RWPE2 (cell line): ENCODE results near the gene LHX3.

Experiments used
- ATAC-seq: fragments of 200-7000 bp; cut with Tn5 transposase; 3 replicates; pipeline ENCODE4 v1.9.1; 2021; ENCODE audit warnings: low read depth
- DNase-seq: peaks from one replicate; pipeline ENCODE4 v3.0.0-alpha.2; 2020; ENCODE audit warnings: low spot score
- H3K27ac ChIP-seq: fragments of 450-650 bp; 2 replicates; pipeline ENCODE4 v1.5.1; 2017; ENCODE audit warnings: mild to moderate bottlenecking; ENCODE audit not compliant: poor library complexity, severe bottlenecking
- H3K27me3 ChIP-seq: fragments of 250-450 bp; sonication (Bioruptor Pico); 2 replicates; pipeline ENCODE4 v1.5.1; 2021; ENCODE audit warnings: mild to moderate bottlenecking, moderate library complexity; ENCODE audit not compliant: insufficient read depth, poor library complexity, severe bottlenecking
- H3K36me3 ChIP-seq: fragments of 250-450 bp; sonication (Bioruptor Pico); 2 replicates; pipeline ENCODE4 v1.5.1; 2020; ENCODE audit warnings: low read depth, mild to moderate bottlenecking, moderate library complexity
- H3K4me1 ChIP-seq: fragments of 250-450 bp; sonication (Bioruptor Pico); 2 replicates; pipeline ENCODE4 v1.5.1; 2021; ENCODE audit warnings: mild to moderate bottlenecking, moderate library complexity; ENCODE audit not compliant: insufficient read depth, poor library complexity, severe bottlenecking
- H3K4me3 ChIP-seq: fragments of 250-450 bp; sonication (Bioruptor Pico); 2 replicates; pipeline ENCODE4 v1.5.1; 2021; ENCODE audit warnings: mild to moderate bottlenecking, moderate library complexity; ENCODE audit not compliant: severe bottlenecking
- H3K9me3 ChIP-seq: fragments of 250-450 bp; sonication (Bioruptor Pico); 2 replicates; pipeline ENCODE4 v1.5.1; 2021; ENCODE audit warnings: mild to moderate bottlenecking, moderate library complexity; ENCODE audit not compliant: severe bottlenecking
- TF ChIP-seq, protein P1 (sequence below): fragments of 450-650 bp; IDR thresholded peaks from one replicate; pipeline ENCODE4 v1.5.1; 2017; ENCODE audit warnings: mild to moderate bottlenecking, moderate library complexity; ENCODE audit not compliant: poor library complexity, severe bottlenecking

The LHX3 gene

DNA sequence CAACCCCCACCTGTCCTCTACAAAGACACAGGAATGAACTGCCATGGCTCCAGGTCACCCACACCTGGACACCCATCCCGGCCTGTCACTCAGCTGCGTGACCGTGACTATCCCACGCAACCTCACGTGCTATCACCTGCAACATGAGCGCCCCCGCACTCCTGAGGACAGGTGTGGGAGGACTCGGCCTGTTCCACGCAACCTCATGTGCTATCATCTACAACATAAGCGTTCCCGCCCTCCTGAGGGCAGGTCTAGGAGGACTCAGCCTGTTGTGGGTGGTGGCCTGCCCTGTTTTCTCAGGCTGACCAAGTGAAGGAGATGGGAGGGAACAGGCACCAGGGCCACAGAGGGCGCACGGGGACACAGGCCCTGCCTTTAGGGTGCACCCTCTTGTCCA is 36.6 kb upstream of the LHX3 start:
- Histone ChIP-seq H3K27me3 (no peaks in the 10 kb centered on the region), H3K4me3 (no peak overlapping the region), H3K9me3 (no peaks in the 10 kb centered on the region), H3K4me1 (peaks cover 9% of the 10 kb centered on the region), H3K36me3 (no peaks in the 10 kb centered on the region), H3K27ac (no peak overlapping the region)
- ATAC-seq (no peak), DNase-seq (no peak)
- TF ChIP-seq, protein P1, sequence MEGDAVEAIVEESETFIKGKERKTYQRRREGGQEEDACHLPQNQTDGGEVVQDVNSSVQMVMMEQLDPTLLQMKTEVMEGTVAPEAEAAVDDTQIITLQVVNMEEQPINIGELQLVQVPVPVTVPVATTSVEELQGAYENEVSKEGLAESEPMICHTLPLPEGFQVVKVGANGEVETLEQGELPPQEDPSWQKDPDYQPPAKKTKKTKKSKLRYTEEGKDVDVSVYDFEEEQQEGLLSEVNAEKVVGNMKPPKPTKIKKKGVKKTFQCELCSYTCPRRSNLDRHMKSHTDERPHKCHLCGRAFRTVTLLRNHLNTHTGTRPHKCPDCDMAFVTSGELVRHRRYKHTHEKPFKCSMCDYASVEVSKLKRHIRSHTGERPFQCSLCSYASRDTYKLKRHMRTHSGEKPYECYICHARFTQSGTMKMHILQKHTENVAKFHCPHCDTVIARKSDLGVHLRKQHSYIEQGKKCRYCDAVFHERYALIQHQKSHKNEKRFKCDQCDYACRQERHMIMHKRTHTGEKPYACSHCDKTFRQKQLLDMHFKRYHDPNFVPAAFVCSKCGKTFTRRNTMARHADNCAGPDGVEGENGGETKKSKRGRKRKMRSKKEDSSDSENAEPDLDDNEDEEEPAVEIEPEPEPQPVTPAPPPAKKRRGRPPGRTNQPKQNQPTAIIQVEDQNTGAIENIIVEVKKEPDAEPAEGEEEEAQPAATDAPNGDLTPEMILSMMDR = no peak

DNA sequence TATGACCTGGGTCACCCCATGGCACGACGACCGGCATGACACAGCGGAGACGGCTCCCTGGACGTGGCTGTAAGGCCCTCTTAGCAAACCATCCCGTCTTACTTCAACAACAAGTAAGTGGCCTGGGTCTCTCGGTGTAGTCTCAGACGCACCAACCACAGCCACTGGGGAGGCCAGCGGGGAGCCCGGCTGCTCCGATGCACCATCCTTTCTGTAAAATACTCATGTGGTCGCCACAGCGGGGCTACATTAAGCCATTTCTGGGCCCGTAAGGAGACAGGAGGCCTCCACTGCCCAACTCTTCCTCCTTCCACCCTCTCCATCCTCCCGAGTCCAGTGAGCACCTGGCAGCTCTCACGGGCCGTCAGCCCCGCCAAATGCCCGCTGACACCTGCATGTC is 36.0 kb upstream of the LHX3 start:
- Histone ChIP-seq H3K4me1 (peaks cover 9% of the 10 kb centered on the region), H3K9me3 (no peaks in the 10 kb centered on the region), H3K27me3 (no peaks in the 10 kb centered on the region), H3K27ac (no peak overlapping the region), H3K4me3 (no peak overlapping the region), H3K36me3 (no peaks in the 10 kb centered on the region)
- TF ChIP-seq, protein P1 = no peak
- DNase-seq (no peak), ATAC-seq (no peak)

DNA sequence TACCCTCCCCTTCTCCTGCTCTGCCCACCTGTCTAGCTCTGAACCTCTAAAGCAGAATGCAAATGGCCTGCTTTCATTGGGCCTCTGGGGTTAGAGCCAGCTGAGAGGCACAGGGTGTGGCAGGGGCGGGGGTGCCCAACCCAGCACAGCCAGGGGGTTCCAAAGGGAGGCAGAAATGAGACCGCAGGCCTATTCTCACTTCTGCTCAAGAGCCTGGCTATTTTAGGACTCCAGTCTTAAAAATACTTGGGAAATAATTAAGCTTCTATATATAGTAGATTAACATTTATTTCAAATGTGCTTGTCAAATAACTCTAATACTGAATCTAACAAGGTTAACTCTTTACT is 35.0 kb upstream of the LHX3 start:
- ATAC-seq (no peak), DNase-seq (no peak)
- H3K36me3 ChIP-seq = no peaks in the 10 kb centered on the region
- H3K27ac ChIP-seq = no peak overlapping the region
- TF ChIP-seq, protein P1 = no peak
- H3K4me3 ChIP-seq = no peak overlapping the region
- H3K4me1 ChIP-seq = peaks cover 9% of the 10 kb centered on the region
- no peaks in the 10 kb centered on the region for H3K27me3 ChIP-seq
- H3K9me3 ChIP-seq = no peaks in the 10 kb centered on the region

DNA sequence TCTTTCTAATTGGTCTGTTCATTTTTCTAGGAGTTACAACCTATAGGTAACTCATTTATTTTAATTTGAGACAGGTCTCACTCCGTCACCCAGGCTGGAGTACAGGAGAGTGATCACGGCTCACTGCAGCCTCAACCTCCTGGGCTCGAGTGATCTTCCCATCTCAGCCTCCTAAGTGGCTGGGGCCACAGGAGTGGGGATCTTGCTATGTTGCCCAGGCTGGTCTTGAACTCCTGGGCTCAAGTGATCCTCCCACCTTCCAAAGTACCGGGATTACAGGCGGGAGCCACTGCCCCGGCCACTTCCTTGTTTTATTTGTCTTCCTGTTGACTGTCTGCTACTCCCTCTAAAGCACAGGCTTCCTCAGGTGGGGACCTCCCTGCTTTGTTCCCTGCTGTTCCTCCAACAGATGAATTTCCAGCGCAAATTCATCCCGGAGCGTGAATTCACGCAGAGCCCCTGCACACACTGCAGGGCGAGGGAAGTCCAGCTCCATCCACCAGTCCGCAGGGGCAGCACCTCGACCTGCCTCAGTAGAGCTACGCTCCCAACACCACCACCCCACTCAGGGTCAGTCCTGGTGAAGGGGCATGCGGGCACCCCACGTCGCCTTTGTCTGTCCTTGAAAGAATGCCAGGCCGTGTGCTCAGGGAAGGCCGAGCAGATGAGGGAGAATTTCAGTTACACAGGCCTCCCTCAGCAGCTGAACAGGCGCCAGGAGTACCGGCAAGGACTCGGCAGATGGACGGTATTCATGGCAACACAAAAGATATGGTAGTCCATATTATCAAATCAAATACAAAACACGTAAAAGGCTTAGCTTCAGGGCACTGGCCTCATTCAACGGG is 34.4 kb upstream of the LHX3 start:
- Histone ChIP-seq H3K4me1 (peaks cover 4% of the 10 kb centered on the region), H3K4me3 (no peak overlapping the region), H3K27me3 (no peaks in the 10 kb centered on the region), H3K27ac (no peak overlapping the region), H3K9me3 (no peaks in the 10 kb centered on the region), H3K36me3 (no peaks in the 10 kb centered on the region)
- no peak for DNase-seq
- no peak for ATAC-seq
- TF ChIP-seq, protein P1 = no peak

DNA sequence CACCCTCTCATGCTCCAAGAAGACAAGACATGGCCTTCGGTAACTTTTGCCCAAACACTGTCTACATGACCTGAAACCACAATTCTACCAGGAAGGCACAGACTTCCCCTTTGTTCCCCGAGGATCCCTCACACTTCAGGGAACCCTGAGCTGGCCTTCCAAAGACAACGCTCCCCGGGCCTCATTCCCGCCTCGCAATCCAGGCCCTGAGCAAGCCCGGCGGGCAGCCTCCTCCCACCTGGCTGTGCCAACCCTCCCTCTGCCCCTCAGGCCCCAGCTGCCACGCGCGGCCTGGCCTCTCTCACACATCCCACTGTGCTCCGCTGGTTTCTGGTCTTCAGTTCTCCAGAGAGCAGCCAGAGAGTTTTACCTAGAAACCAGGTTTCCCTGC is 33.4 kb upstream of the LHX3 start:
- H3K4me1 ChIP-seq = no peaks in the 10 kb centered on the region
- DNase-seq = no peak
- H3K4me3 ChIP-seq = no peak overlapping the region
- TF ChIP-seq, protein P1 = no peak
- ATAC-seq = no peak
- H3K27ac ChIP-seq = no peak overlapping the region
- no peaks in the 10 kb centered on the region for H3K9me3 ChIP-seq
- H3K27me3 ChIP-seq = no peaks in the 10 kb centered on the region
- no peaks in the 10 kb centered on the region for H3K36me3 ChIP-seq
